GM15510 (cell line): Measurements from ENCODE around the gene RHOT2.

Experiments used
- POLR2A ChIP-seq: IDR thresholded peaks from 3 replicates; pipeline ENCODE4 v1.6.1; 2011; ENCODE audit warnings: borderline replicate concordance; ENCODE audit not compliant: insufficient read length; ENCODE audit errors: extremely low read depth

RHOT2 gene

DNA sequence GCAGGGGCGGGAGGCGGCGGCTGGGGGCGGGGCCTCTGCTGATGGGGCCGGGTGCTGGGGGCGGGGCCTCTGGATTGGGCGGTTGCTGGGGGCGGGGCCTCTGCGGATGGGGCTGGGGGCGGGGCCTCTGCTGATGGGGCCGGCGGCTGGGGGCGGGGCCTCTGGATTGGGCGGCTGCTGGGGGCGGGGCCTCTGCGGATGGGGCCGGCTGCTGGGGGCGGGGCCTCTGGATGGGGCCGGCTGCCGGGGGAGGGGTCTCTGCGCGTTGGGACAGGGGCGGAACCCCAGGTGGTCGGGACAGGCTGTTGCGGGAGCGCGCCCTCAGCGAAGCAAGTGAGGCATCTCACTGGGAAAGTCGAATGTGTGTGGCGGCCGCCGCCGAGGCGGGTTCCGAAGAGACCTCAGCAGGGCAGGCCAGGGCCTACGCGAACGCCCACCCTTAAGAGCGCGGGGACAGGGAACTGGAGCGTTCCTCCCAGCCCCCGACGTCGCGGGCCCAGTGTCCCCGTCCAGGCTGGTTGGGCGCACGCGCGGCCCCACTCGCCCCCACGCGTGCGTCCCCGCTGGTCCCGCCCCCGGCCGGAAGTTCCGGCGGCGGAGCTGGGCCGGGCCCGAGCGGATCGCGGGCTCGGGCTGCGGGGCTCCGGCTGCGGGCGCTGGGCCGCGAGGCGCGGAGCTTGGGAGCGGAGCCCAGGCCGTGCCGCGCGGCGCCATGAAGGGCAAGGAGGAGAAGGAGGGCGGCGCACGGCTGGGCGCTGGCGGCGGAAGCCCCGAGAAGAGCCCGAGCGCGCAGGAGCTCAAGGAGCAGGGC, 12.1 kb downstream of the RHOT2 start, which contains the start of gene STUB1:
Gene STUB1, plus strand, starts transcription at position 597 of the 811 bp plus-strand sequence. Its CDS starts 116 bp downstream, at position 713.
- peak; percentile 95 for TF ChIP-seq POLR2A

DNA sequence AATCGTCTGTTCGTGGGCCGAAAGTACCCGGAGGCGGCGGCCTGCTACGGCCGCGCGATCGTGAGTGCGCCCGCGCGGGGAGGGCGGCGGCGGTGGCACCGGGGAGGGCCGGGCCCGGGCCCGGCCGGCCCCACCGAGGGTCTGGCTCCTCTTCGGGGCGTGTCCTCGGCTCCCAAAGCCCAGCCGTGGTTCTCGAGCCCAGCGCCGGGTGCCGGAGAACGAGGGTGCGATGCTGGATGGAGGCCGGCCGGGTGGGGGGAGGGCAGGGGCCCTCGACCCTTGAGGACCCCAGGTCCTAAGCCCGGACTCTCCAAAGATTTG, 12.7 kb downstream of the RHOT2 start:
- TF ChIP-seq POLR2A, result no peak

DNA sequence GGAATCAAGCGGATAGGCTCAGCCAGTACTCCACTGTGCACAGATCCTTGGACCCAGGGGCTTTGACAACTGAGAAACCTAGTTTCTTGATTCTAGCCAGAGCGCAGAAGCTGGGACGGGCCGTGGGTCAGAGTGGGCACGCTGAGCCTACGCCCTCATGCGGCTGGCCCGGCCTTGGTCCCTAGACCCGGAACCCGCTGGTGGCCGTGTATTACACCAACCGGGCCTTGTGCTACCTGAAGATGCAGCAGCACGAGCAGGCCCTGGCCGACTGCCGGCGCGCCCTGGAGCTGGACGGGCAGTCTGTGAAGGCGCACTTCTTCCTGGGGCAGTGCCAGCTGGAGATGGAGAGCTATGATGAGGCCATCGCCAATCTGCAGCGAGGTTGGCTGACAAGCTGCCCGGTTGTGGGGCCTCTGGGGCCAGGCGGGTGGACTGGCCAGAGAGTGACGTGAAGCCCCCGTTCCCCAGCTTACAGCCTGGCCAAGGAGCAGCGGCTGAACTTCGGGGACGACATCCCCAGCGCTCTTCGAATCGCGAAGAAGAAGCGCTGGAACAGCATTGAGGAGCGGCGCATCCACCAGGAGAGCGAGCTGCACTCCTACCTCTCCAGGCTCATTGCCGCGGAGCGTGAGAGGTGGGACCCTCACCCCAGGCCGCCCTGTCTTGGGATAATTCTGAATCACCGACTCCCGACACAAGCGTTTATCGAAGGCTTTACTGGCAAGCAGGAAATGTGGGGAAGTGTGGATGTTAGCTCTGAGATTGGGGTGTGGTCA, 13.2 kb downstream of the RHOT2 start:
- TF ChIP-seq POLR2A, result no peak

DNA sequence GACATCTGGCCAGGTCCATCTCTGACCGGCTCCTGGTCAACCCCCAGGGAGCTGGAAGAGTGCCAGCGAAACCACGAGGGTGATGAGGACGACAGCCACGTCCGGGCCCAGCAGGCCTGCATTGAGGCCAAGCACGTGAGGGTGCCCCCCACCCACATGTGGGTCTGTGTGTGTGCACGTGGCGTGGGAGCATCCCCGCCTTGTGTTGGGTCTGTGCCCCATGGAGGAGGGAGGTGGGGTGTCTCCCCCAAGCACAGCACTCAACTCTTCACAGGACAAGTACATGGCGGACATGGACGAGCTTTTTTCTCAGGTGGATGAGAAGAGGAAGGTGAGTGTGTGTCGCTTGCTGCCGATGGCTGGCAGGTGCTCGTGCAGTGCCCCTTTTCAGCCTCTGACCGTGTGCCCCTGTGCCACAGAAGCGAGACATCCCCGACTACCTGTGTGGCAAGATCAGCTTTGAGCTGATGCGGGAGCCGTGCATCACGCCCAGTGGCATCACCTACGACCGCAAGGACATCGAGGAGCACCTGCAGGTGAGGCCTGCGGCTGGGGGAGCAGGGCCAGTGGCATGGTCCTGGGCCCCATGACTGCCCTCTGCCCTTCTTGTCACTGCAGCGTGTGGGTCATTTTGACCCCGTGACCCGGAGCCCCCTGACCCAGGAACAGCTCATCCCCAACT, 14.0 kb downstream of the RHOT2 start:
- TF ChIP-seq POLR2A, result no peak

DNA sequence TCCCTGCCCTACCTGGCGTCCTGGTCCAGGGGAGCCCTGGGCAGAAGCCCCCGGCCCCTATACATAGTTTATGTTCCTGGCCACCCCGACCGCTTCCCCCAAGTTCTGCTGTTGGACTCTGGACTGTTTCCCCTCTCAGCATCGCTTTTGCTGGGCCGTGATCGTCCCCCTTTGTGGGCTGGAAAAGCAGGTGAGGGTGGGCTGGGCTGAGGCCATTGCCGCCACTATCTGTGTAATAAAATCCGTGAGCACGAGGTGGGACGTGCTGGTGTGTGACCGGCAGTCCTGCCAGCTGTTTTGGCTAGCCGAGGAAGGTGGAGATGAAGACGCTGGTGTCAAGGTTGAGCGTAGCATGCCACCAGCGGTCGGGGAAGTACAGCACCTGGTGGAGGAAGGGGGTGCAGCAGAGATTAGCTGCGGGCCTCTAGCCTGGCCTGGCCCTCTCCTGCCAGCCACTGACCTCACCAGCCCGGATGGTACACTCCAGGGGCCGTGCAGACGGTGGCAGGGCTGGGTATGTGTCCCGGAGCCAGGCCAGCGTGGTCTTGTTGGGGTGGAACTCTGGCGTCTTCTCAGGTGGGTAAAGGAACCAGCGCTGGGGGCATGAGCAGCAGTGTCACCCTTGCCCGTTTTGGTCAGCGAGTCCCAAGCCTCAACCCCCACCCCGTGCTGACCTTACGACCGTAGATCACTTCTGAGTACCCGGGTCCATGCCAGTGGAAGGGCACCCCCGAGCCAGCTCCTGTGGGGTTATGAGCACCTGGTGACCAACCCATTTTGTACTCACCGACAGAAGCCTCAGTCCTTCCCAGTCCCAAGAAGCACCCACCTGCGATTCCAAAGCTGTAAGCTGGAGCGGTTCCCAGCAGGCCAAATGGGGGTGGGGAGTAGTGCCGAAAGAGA, 14.8 kb downstream of the RHOT2 start:
- TF ChIP-seq POLR2A, result no peak

DNA sequence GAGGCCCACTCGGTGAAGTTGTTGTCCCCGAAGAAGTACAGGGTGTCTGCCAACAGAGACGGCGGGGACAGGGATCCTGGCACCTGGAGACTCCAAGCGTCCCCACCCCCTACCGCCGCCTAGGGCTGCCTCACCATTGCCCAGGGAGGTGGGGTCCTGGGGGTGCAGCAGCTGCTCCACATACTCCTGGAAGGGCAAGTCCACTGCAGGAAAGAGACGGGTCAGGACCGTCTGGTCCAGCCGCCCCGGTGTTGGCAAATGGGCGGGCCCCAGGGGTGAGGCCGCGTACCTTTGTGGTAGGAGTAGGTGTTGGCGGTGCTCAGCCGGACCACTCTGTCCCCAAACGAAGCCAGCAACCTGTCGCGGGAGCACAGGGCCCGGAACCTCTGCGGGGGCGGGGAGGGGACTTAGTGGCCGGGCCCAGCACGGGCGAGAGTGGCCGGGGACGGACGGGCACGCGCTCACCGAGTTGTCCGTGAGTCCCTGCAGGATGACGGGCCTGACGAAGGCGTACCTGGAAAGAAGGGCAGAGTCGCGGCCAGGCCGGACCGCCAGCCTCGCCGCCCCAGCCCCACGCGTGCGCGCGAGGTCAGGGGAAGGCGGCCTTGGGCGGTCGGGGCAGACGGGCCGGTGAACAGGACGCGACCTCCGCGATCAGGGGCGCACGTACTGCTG, 15.6 kb downstream of the RHOT2 start:
- TF ChIP-seq POLR2A, result no peak

DNA sequence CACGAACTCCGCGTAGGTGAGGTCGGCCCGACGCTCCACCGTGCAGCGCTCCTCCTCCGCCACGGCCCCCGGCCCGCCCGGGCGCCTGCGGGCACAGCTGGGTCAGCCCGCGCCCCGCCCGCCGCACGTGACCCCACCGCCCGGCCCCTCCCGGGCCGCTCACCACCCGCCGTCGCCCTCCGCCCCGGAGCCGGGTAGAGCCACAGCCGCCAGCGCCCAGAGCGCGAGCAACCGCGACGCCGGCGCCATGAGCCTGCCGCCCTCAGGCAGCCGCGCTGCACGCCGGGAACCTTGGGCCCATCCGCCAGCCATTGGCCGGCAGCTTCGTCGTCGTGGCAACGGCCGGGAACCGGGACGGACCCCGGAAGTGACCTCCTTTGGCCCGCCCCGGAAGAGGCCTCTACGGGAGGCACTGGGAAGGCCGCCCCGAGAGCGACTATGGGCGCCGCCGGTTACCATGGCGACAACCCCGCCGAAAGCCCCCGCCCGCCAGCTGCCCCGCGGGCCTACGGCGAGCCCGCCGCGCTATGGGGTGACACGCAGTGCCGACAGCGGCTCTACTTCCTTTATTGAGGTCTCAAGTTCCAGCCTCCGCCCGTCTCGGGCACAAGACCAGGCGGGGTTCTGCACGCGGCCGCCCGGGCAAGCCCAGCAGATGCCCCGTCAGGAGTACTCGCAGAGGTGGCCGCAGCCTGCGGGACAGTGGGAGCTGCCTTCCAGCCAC, 16.3 kb downstream of the RHOT2 start, which contains the start of gene JMJD8:
Gene JMJD8, minus strand, starts transcription at position 264 of the 724 bp plus-strand sequence. Its CDS starts 15 bp downstream, at position 249.
- peak; percentile 94 for TF ChIP-seq POLR2A

DNA sequence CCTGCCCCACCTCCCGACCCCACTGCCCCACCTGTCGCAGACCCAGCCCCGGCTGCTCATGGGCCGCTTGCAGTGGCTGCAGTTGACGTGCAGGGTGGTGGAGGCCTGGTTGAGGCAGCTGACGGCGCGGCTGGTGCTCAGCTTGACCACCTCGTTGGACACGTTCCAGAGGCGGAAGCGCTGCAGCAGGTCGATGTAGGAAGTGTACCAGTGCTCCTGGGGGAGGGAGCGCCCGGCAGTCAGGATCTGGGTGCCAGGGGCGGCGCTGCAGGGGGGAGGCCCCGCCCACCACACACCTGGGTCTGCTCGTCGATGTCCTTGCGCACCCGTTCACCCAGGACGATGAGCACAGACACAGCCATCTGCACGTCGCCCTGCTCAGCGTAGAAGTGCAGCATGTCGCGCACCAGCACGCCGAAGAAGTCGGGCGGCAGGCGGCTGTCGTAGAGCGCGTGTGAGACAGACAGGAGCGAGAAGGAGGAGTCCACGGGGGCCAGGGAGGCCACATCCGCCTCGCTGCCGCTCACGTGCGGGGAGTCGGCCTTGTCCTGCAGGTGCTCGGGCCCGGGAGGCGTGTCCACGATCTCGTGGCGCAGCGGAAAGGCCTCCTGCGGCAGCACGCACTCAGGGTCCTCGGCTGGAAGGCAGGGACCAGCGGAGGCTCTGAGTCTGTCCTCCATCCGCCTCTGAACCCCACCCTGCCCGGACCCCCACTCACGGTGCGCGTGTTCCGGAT, 17.2 kb downstream of the RHOT2 start:
- TF ChIP-seq POLR2A, result no peak

DNA sequence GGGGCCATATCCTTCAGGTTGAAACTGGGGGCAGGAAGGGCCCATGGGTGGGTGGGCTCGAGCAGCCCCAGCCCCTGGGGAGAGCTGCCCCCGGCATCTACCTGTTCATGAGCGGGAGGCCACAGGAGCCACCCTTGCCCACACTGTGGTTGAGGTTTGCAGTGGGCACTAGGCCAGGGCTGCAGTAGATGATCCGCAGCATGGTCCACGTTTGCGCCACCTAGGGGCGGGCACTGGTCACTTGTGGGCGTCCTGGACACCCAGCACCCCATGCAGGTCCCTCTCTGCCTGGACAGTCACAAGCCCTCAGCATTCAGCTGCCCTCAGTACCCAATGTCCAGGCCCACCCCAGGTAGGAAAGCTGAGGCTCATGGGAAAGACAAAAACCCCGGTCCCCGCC, 18.0 kb downstream of the RHOT2 start:
- no peak for TF ChIP-seq POLR2A

DNA sequence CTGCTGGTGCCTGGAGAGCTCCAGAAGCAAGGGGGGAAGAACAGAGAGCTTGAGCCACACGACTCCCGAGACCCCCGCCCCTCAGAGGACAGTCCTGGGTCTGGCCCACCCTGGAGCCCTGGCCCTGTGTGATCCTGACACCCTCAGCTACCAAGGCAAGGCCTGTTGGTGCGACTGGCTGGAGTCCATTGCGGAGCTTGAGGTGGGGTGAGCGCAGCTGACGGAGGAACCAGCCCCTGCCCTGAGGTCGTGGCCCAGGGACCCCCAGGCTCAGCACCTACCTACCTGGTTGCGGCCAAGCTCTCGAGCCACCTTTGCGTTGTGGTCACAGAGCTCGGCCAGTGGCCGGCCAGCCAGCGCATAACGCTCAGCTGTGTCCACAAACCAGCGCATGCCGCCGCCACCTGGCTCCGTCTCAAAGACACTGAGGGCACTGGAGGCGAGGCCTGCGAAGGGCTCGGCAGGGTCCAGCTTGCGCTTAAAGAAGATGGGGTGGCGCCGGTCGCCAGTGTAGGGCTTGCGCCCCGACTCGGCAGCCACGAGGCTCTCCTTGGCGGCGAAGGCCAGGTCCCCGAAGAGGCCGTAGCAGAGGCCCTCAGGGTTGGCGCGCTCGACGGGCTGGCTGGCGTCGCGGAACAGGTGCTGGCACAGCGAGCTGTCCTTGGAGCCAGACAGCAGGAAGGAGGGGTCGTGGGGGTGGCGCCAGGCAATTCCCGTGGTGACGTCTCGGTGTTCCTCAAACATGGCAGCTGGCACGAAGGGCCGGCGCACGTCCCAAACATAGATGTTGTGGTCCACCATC, 18.7 kb downstream of the RHOT2 start:
- no peak for TF ChIP-seq POLR2A

DNA sequence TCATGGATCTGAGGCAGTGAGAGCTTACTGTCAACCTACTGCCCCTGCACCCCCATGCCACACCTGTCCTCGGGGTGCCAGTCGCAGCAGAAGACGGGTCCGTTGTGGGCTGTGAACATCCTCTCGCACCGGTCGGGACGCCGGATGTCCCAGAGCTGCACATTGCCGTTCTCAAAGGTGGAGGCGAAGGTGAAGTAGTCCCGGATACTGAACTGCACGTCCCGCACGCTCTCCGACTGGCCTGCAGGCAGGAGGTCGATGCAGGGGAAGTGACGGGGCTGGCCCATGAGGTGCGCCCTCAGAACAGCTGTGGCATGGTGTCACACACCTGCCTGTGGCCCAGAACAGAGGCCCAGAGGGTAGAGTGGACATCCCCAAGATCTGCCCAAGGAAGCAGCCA, 19.6 kb downstream of the RHOT2 start:
- no peak for TF ChIP-seq POLR2A
